BLaER1 treated with 17β-estradiol and CSF1 and Interleukin-3, amounts not matched to agents 10 nM and 100 nM (cell line): ENCODE measurements around the gene POLD2.
A peak's percentile ranks its signal among the peaks of the same experiment; 100 is the strongest.

Source experiments
- H3K27ac ChIP-seq, 11 experiments: shearing (Covaris generic); formaldehyde crosslinking; 2 replicates each; pipeline ENCODE4 v1.8.1; 2022
- H3K27me3 ChIP-seq, 11 experiments: shearing (Covaris generic); formaldehyde crosslinking; 2 replicates each; pipeline ENCODE4 v1.8.1; 2022
- H3K36me3 ChIP-seq, 11 experiments: shearing (Covaris generic); formaldehyde crosslinking; 2 replicates each; pipeline ENCODE4 v1.8.1; 2022
- H3K4me1 ChIP-seq, 10 experiments: shearing (Covaris generic); formaldehyde crosslinking; 2 replicates each; pipeline ENCODE4 v1.8.1; 2022
- H3K4me2 ChIP-seq, 11 experiments: shearing (Covaris generic); formaldehyde crosslinking; 2 replicates each; pipeline ENCODE4 v1.8.1; 2022
- H3K4me3 ChIP-seq, 10 experiments: shearing (Covaris generic); formaldehyde crosslinking; 2 replicates each; pipeline ENCODE4 v1.8.1; 2022
- H3K9ac ChIP-seq, 11 experiments: shearing (Covaris generic); formaldehyde crosslinking; 2 replicates each; pipeline ENCODE4 v1.8.1; 2022
- H3K9me3 ChIP-seq, 11 experiments: shearing (Covaris generic); formaldehyde crosslinking; replicated peaks in 1 of 11; 2 replicates each; pipeline ENCODE4 v1.8.1; 2022
- H4K20me1 ChIP-seq, 11 experiments: shearing (Covaris generic); formaldehyde crosslinking; 2 replicates each; pipeline ENCODE4 v1.8.1; 2022
- Cebpa-rat ChIP-seq, 11 experiments: shearing (Covaris generic); IDR thresholded peaks; 2 replicates each; pipeline ENCODE4 v1.8.1; 2022

POLD2 gene

DNA sequence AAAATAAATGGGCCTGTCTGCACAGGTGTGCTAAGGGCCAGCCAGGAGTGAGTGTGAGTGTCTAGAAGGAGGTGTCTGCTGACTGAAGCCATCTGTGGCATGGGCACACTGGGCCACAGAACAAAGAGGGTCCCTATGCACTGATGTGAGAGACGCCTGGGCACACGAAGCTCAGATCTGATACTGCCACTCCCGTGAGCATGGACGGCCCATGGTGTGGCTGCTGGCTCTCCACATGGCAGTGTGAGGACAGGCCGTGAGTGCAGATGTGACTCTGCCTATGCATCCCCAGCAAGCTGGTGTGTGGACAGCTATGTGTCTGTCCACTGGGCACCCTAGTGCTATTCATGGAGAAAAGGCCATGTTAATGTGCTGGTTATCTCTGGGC, 30.6 kb upstream of the POLD2 start:
- no peaks in the 10 kb centered on the region for H4K20me1 ChIP-seq
- no peak overlapping the region for H3K27ac ChIP-seq
- H3K36me3 ChIP-seq: no peaks in the 10 kb centered on the region
- H3K4me2 ChIP-seq: no peak overlapping the region
- H3K4me3 ChIP-seq: no peak overlapping the region
- H3K4me1 ChIP-seq: peaks cover 0 to 10% (median 0%) of the 10 kb centered on the region in 10 experiments; a peak in 7 of 20 replicates
- H3K27me3 ChIP-seq: no peaks in the 10 kb centered on the region
- H3K9me3 ChIP-seq: no peaks in the 10 kb centered on the region
- H3K9ac ChIP-seq: no peak overlapping the region
- no peak for TF ChIP-seq Cebpa-rat (IDR thresholded peaks at IDR 0.05)

DNA sequence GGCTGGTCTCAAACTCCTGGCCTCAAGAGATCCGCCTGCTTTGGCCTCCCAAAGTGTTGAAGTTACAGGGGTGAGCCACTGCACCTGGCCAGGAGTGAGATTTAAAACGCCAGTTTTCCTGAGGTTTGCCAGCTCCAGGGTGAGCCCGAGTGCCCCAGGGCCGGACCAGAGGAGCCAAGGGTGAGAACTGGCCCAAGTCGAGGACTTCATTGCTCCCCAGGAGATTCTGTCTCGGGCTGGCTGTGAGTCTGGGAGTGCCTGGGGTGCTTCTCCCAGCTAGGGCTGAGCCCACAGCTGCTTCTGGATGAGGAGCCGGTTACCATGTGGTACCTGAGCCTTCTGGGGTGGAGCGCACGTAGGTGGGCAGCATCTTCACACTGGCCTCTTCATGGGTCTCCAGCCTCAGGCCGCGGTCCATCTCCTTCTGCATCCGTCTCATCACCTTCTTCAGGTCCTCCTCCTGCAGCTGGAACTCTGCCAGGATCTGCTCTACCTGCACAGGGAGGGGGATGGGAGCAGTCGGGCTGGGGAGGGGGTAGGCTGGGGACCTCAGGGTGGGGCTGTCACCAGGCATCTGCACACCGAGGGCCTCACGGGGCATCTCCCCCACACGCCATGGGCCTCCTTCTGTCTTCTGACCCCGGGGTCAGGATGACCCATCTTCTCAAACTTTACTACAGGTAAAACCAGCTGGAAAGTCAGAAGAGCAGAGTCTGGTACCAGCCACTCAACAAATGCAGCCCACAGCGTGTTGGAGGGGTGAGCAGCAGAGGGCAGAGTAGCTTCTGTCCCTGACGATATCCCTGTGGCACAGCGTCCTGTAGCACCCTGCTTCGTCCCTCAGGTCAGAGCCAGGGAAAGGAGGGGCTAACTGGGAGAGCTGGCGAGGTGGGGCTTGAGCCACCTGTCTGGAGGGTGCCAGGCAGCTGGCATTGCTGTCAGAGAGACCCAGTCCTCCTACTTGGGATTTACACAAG, 29.9 kb upstream of the POLD2 start:
- no peak overlapping the region for H3K4me3 ChIP-seq
- H3K9ac ChIP-seq: no peak overlapping the region
- no peak overlapping the region for H3K27ac ChIP-seq
- no peaks in the 10 kb centered on the region for H3K9me3 ChIP-seq
- TF ChIP-seq Cebpa-rat (IDR thresholded peaks at IDR 0.05): no peak
- no peaks in the 10 kb centered on the region for H3K36me3 ChIP-seq
- no peaks in the 10 kb centered on the region for H4K20me1 ChIP-seq
- no peaks in the 10 kb centered on the region for H3K27me3 ChIP-seq
- H3K4me2 ChIP-seq: no peak overlapping the region
- H3K4me1 ChIP-seq: peaks cover 0 to 10% (median 0%) of the 10 kb centered on the region in 10 experiments; a peak in 7 of 20 replicates

DNA sequence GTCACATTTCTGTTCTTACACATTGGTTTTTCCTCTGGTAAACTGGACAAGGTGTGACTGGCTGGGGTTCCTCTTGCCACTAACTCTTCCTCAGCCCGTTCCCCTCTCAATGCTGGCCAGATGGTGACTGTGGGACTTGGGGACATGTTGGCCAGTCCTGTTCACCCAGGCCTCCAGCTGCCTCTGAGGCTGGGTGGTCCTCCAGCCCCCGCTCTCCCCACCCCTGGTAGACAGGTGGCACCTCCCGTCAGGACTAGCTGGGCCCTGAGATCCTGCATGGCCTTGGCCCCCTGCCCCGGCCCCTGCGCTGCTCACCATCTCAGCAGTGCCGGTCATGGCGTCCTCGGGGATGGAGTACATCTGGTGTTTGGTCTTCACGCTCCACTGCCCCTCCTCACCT, 28.6 kb upstream of the POLD2 start:
- Histone ChIP-seq H3K4me1 (peaks cover 0 to 10% (median 0%) of the 10 kb centered on the region in 10 experiments; a peak in 7 of 20 replicates), H3K27ac (no peak overlapping the region), H4K20me1 (no peaks in the 10 kb centered on the region), H3K27me3 (no peaks in the 10 kb centered on the region), H3K36me3 (no peaks in the 10 kb centered on the region), H3K4me3 (no peak overlapping the region), H3K9ac (no peak overlapping the region), H3K4me2 (no peak overlapping the region), H3K9me3 (no peaks in the 10 kb centered on the region)
- no peak for TF ChIP-seq Cebpa-rat (IDR thresholded peaks at IDR 0.05)

DNA sequence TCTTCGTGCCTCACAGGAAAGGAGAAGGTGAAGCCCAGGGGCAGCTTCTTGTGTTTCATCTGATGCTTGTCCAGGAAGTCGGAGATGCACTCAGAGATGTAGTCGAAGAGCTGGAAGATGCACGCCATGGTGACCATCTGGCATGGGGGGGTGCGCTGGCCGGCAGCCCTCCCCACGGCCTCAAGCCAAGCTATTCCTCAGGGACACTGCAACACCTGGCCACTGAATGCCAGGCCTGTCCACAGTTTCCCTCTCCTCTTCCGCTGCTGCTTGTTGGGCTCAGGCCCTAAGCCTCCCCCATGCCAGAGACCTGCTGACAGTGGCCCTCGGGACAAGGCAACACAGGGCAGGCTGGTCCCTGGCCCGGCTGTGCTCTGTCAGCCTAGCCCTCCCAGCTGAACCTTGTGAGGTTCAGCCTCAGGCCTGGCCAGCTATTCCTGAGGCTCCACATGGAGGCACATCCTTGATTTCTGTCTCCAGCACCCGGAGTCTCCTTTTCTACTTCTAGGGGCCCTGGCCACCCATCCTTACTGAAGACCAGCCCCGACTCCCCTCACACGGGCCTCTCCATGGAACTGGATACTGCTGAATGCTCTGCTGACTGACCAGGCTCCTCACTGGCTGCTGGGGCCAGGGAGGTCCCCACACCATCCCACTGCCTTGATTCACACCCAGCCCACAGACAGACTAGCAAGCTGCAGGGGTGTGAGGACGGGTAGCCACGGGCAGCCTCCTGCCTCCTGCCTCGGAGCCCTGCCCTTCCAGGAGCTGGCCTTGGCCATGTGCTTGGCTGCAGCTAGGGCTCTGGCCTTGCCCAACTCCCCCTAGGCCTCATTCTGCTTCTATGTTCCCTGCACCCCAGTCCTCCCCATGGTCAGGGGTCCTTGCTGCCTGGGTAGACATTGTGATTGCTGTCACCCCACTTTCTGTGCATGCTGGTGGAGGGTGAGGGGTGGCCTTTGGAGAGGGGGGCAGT, 27.9 kb upstream of the POLD2 start:
- no peak overlapping the region for H3K27ac ChIP-seq
- no peak for TF ChIP-seq Cebpa-rat (IDR thresholded peaks at IDR 0.05)
- no peaks in the 10 kb centered on the region for H3K9me3 ChIP-seq
- H3K4me3 ChIP-seq: no peak overlapping the region
- H3K27me3 ChIP-seq: no peaks in the 10 kb centered on the region
- no peaks in the 10 kb centered on the region for H3K36me3 ChIP-seq
- H3K9ac ChIP-seq: no peak overlapping the region
- H3K4me1 ChIP-seq: peaks cover 0 to 10% (median 0%) of the 10 kb centered on the region in 10 experiments; a peak in 7 of 20 replicates
- H4K20me1 ChIP-seq: no peaks in the 10 kb centered on the region
- no peak overlapping the region; a peak in 2 of 22 replicates for H3K4me2 ChIP-seq

DNA sequence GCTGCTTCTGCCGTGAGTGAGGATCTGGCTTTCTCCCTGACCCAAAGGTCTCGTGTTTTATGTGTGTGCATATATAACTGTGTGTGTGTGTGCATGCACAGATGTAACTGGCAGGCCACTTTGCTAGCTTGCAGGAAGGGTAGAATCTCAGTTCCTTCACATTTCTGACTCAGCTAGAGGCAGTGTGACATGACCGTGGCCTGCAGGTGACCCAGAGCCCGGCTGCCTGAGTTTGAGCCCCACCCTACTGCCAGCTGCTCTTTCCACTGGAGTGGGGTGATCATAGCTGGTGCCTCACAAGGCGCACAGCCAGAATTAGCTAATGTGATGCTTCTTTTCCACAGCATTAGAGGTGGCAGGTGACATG, 27.1 kb upstream of the POLD2 start:
- H3K9ac ChIP-seq: no peak overlapping the region
- no peak overlapping the region for H3K27ac ChIP-seq
- no peak for TF ChIP-seq Cebpa-rat (IDR thresholded peaks at IDR 0.05)
- H3K4me2 ChIP-seq: peak overlapping the region in 2 of 11 experiments; percentile 14 to 15; a peak in 3 of 22 replicates
- no peaks in the 10 kb centered on the region for H3K36me3 ChIP-seq
- H3K4me1 ChIP-seq: peaks cover 4 to 15% (median 5%) of the 10 kb centered on the region in 10 experiments; a peak in 19 of 20 replicates
- H3K4me3 ChIP-seq: no peak overlapping the region
- H4K20me1 ChIP-seq: no peaks in the 10 kb centered on the region
- H3K27me3 ChIP-seq: peaks cover 0 to 4% (median 0%) of the 10 kb centered on the region in 11 experiments; a peak in 4 of 22 replicates
- H3K9me3 ChIP-seq: no peaks in the 10 kb centered on the region

DNA sequence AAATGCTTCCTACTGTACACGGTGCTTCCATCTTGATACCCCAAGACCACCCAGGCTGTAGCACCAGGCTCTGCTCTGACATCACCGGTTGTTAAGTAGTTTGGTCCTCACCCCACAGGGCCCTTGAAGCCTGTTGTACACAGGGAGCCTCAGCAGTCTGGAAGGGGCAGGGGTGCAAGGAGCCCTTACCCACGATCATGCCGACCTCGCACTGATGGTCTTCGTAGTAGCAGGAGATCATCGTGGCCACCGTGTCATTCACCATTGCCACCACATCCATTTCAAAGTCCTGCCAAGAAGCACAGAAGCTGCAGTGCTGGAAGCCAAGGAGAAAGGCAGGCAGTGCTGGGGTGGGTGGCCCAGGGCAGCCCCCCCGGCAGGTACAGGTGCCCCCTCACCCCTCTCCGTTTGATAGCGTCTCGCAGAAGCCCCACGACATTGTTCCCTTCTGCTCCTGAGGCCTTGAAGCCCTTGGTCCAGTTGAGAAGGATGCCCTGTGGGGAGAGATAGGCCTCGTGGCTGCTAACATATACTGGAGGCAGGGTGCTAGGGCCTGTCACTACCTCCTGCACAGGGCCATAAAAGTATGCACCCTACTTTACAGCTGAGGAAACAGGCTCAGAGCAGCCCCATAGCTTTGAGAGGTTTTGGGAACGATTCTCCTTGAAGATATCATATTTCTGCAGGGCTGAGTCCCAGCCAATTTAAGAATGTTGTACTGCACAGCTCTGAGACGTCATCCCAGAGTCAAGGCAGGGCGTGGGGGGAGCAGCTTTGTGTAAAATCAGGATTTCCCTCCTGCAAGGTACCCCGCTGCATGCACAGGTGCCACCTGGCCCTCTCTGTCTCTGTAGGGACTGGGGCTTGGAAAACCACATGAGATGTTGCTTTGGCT, 26.5 kb upstream of the POLD2 start:
- peak overlapping the region in 2 of 11 experiments; percentile 14 to 15; a peak in 2 of 22 replicates for H3K4me2 ChIP-seq
- H3K9ac ChIP-seq: no peak overlapping the region
- no peak for TF ChIP-seq Cebpa-rat (IDR thresholded peaks at IDR 0.05)
- H3K9me3 ChIP-seq: no peaks in the 10 kb centered on the region
- no peak overlapping the region for H3K4me3 ChIP-seq
- peaks cover 0 to 8% (median 0%) of the 10 kb centered on the region in 11 experiments; a peak in 4 of 22 replicates for H3K27me3 ChIP-seq
- no peaks in the 10 kb centered on the region for H4K20me1 ChIP-seq
- H3K4me1 ChIP-seq: peaks cover 6 to 21% (median 11%) of the 10 kb centered on the region in 10 experiments; a peak in 19 of 20 replicates
- H3K36me3 ChIP-seq: no peaks in the 10 kb centered on the region
- H3K27ac ChIP-seq: no peak overlapping the region

DNA sequence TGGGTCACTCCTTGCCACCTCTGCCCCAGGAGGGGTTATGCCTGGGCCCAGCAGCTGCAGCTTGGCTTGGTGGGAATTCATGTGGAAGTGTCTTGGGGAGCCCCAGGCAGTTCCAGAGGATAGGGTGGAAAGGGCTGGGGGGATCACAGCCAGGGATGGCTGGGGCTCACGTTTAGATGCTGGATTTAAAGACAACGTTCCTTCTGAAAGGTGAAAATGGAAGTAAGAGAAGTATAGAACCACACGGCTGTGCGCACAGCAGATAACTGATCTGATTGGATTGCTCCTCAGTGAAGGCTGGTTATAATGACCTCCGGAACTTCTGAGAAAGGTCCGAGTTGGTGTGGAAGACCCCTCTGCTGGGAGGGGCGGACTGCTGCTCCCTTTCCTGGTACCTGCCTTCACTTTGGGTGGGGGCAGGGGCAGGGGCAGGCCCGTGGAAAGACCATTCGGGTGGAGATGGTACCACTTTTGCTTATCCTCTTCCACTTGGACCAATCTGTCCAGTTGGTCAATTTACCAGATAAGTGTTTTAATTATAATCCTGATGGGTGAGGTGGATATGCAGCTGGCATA, 25.7 kb upstream of the POLD2 start:
- H3K4me1 ChIP-seq: peaks cover 6 to 23% (median 11%) of the 10 kb centered on the region in 10 experiments; a peak in 19 of 20 replicates
- no peaks in the 10 kb centered on the region for H3K36me3 ChIP-seq
- no peak overlapping the region for H3K9ac ChIP-seq
- no peaks in the 10 kb centered on the region for H3K9me3 ChIP-seq
- H3K27ac ChIP-seq: no peak overlapping the region
- no peak overlapping the region for H3K4me3 ChIP-seq
- TF ChIP-seq Cebpa-rat (IDR thresholded peaks at IDR 0.05): no peak
- no peak overlapping the region for H3K4me2 ChIP-seq
- H3K27me3 ChIP-seq: peaks cover 0 to 8% (median 0%) of the 10 kb centered on the region in 11 experiments; a peak in 4 of 22 replicates
- no peaks in the 10 kb centered on the region for H4K20me1 ChIP-seq

DNA sequence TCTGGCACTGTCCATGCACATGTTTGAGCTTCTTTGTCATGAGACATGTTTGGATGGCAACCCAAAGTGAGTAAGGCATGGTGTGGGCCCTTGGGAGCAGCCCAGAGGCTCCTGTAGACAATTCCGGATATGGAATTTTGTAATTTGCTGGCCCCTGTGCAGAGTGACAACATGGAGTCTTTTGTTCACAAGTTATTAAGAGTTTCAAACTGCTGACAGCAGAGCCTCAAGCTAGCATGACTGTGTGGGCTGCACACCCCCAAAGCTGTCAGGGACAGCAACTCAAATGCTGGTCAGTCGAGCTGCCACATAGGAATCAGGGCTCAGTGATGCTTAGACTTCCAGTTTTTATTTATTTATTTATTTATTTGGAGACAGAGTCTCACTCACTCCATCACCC, 24.8 kb upstream of the POLD2 start:
- Histone ChIP-seq H3K36me3 (no peaks in the 10 kb centered on the region), H3K4me1 (peaks cover 6 to 23% (median 11%) of the 10 kb centered on the region in 10 experiments; a peak in 19 of 20 replicates), H3K27me3 (peaks cover 0 to 8% (median 0%) of the 10 kb centered on the region in 11 experiments; a peak in 4 of 22 replicates), H3K27ac (no peak overlapping the region), H3K4me2 (no peak overlapping the region), H4K20me1 (no peaks in the 10 kb centered on the region; a peak in 1 of 22 replicates), H3K9ac (no peak overlapping the region), H3K9me3 (no peaks in the 10 kb centered on the region), H3K4me3 (no peak overlapping the region)
- TF ChIP-seq Cebpa-rat (IDR thresholded peaks at IDR 0.05): no peak
